Endothelial cell (in vitro differentiated cells): ENCODE data around the gene GRAPL. TPM values are rescaled to one million over a fixed set of nuclear protein-coding genes. Genes with fewer than 3 reads are reported as not detected.

ENCODE experiments used
- total RNA-seq: library from RNA; stranded (reverse); fragmentation: NEBNext Ultra II Directional; extraction: Animal tissue kit (Norgen Biotek cat#: 25700); gene quantifications from one replicate; pipeline ENCODE4 v1.2.1, GENCODE V29; 2021; ENCODE audit not compliant: unreplicated experiment

Gene GRAPL
- total RNA-seq, 1 donor from 2014 or later, result 38.3 TPM

Other genes starting within 250 kb of the GRAPL start
- gene SLC5A10, start 175.4 kb upstream of the GRAPL start, total RNA-seq, result 0.08 TPM
- gene FAM83G, start 122.8 kb upstream of the GRAPL start, total RNA-seq, result 1.6 TPM
- gene GRAP, start 80.6 kb upstream of the GRAPL start, total RNA-seq, result 50.2 TPM
- 74.5 TPM for gene EPN2, start 109.8 kb downstream of the GRAPL start, total RNA-seq
- 6.2 TPM for gene B9D1, start 235.1 kb downstream of the GRAPL start, total RNA-seq